ES-I3 (cell line): Measurements from ENCODE around the gene TMEM61.
"Not testable (repeated sequence)": the region's sequence is repeated elsewhere in the genome, so short reads cannot be mapped to it uniquely, and the experiment has no call there.

Experiments used
- H3K36me3 ChIP-seq: 2 replicates; pipeline ENCODE4 v1.6.1; 2013; ENCODE audit warnings: mild to moderate bottlenecking, low read length, control low read depth, moderate library complexity; ENCODE audit not compliant: insufficient read depth
- H3K4me1 ChIP-seq: 2 replicates; pipeline ENCODE4 v1.6.1; 2013; ENCODE audit warnings: mild to moderate bottlenecking, control low read depth, low read length; ENCODE audit not compliant: insufficient read depth
- H3K9ac ChIP-seq: 2 replicates; pipeline ENCODE4 v1.6.1; 2013; ENCODE audit warnings: low read depth, mild to moderate bottlenecking, low read length, moderate library complexity
- H3K9me3 ChIP-seq: 2 replicates; pipeline ENCODE4 v1.6.1; 2013; ENCODE audit warnings: mild to moderate bottlenecking, low read length, moderate library complexity; ENCODE audit not compliant: control insufficient read depth, insufficient read depth

The TMEM61 gene

DNA sequence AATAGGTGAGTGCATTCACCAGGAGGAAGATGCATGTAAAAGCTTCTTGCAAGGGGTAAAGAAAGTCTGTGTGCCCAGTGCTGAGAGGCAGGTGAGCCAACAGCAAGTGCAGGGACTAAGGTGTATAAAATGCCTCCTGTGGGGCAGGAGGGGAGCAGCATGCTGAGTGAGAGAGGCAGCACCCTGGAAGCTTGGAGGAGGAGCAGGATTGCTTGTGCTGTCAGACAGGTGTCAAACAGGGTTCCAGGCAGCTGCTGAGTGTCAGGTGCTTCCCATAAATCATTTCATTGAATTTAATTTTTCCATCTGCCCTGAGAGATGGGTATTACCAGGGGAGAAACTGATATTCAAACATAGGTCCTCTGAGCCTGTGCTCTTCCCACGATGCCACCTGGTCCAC is 32.2 kb downstream of the TMEM61 start:
- H3K4me1 ChIP-seq, result peaks cover 14% of the 10 kb centered on the region
- no peak overlapping the region for H3K9ac ChIP-seq

DNA sequence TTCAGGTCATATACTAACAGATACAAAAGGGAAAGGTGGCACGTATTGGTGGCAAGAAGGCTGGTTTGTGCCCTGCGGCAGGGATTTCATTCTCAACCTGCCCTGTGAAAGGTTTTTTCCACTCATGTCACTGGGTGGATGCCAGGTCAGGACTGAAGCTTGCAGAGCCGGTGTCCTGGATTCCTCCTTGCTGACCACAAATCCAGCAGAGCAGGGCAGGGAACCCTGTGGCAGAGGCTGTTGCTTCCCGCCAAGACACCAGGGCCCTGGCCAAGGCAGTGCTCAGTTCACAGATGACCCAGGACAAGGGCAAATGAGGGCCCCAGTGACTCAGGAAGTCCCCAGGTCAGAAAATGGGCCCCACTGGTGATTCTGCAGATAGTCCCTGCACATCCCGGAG is 34.7 kb downstream of the TMEM61 start:
- Histone ChIP-seq H3K9me3 (no peaks in the 10 kb centered on the region), H3K36me3 (no peaks in the 10 kb centered on the region), H3K4me1 (peaks cover 12% of the 10 kb centered on the region), H3K9ac (no peak overlapping the region)

More for the DNA sequence above, 32.2 kb downstream of the TMEM61 start:
- Histone ChIP-seq H3K9me3 (no peaks in the 10 kb centered on the region), H3K36me3 (no peaks in the 10 kb centered on the region)

DNA sequence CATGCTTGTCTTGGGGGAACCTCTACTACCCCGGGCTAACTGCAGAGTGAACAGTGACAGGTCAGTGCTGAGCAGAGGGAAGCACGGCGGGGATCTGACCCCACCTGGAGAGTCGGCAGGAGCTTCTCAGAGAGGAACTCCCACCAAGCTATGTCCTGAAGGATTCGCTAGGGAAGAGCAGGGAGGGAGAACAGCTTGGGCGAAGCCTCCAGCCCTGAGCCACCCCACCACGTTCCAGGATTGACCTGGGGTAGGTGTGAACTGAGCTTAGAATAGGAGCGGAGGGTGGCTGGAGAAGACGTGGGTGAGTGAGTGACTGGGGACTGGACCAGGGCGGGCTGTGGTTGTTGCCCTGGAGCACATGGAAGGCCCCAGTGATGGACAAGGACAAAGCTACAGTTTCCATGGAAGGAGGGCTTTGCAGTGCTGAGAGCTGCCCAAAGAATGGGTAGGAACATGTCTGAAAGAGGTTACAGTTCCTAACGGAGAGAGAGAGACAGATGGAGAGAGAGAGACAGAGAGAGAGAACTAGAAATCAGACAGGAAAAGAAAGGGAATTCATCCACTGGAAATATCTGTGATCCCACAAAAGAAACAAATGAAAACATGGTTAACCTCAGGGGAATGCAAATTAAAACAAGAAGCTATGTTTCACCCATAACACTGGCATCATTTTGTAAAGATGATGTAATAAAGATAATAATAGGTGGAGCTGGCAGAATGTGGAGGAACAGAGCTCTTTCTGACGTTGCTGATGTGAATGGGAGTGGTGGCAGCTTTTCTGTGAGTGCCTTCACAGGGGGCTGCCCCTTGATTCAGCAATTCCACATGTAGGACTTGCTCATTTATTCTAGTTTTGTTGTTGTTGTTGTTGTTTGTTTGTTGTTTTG is 35.5 kb downstream of the TMEM61 start:
- no peaks in the 10 kb centered on the region for H3K36me3 ChIP-seq
- no peaks in the 10 kb centered on the region for H3K9me3 ChIP-seq
- no peak overlapping the region for H3K9ac ChIP-seq
- H3K4me1 ChIP-seq, result peaks cover 4% of the 10 kb centered on the region; the same call in 1 of the 2 replicates

DNA sequence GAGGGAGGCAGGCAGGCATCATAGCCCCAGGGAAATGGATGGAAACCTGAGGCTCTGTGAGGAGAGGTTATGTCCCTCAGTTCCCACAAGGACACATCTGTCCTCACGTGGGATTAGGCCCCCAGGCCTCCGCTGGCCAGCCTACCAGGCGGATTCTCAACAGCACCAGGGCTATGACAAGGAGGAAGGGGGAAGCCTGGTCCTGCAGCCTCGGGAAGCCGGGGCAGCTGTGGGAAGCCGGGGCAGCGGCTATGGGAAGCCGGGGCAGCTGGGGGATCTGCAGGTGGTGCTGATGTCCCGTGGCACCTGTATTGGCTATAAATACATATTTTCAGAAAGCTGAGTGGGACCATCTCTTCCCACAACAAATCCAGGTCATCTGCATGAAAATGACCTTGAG is 38.0 kb downstream of the TMEM61 start:
- Histone ChIP-seq H3K9ac (no peak overlapping the region), H3K36me3 (no peaks in the 10 kb centered on the region), H3K9me3 (no peaks in the 10 kb centered on the region), H3K4me1 (no peaks in the 10 kb centered on the region; the same call in 1 of the 2 replicates)

DNA sequence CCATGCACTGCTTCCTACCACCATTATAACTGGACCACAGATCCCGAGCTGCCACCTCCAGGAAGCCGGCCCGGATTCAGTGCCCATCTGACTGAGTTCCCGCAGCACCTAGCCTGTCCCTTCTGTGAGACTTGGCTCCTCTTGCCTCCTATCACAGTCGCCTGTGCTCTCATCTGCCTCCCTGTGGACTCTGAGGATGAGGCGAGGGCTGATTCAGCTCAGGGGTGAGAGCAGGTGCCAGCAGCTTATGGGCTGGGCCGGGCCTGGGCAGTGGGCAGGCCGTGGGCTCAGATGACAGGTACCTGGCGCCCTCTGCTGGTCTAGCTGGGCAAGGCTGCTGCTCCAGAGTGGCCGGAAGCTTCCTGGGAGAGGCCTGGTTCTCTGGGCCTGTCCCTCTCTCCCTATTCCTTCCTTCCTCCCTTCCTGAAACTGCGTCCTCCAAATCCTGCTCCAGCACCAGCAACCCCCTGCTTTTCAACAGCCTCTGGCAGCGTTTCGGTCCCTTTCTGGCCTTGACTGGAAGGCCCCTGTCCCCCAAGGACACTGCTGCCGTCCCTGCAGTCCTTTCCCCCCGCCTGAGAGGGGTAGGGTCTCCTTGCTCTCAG is 41.6 kb downstream of the TMEM61 start:
- H3K36me3 ChIP-seq, result no peaks in the 10 kb centered on the region
- H3K9me3 ChIP-seq, result no peaks in the 10 kb centered on the region
- H3K4me1 ChIP-seq, result no peaks in the 10 kb centered on the region; the same call in 1 of the 2 replicates
- H3K9ac ChIP-seq, result no peak overlapping the region

DNA sequence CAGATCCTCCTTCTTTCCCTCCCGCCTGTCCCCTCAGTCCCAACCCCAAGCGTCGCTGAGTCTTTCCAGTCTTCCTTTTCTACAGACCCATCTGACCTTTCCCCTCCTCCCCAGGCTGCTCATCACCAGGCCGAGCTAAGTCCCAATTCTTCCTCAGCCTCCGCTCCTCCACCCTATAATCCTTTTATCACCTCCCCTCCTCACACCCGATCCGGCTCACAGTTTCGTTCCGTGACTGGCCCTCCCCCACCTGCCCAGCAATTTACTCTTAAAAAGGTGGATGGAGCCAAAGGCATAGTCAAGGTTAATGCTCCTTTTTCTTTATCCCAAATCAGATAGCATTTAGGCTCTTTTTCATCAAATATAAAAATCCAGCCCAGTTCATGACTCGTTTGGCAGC is 43.7 kb downstream of the TMEM61 start:
- not testable (repeated sequence) for H3K9me3 ChIP-seq, H3K9ac ChIP-seq, H3K36me3 ChIP-seq, H3K4me1 ChIP-seq

DNA sequence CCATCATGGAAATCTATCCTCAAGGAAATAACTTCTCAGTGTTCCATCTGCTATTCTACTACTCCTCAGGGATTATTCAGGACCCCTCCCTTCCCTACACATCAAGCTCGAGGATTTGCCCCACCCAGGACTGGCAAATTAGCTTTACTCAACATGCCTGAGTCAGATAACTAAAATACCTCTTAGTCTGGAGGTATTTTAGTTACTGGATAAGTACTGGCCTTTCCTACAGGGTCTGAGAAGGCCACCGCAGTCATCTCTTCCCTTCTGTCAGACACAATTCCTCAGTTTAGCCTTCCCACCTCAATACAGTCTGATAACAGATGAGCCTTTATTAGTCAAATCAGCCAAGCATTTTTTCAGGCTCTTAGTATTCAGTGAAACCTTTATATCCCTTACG is 46.3 kb downstream of the TMEM61 start:
- H3K9me3 ChIP-seq, H3K4me1 ChIP-seq, H3K36me3 ChIP-seq, H3K9ac ChIP-seq: not testable (repeated sequence)

DNA sequence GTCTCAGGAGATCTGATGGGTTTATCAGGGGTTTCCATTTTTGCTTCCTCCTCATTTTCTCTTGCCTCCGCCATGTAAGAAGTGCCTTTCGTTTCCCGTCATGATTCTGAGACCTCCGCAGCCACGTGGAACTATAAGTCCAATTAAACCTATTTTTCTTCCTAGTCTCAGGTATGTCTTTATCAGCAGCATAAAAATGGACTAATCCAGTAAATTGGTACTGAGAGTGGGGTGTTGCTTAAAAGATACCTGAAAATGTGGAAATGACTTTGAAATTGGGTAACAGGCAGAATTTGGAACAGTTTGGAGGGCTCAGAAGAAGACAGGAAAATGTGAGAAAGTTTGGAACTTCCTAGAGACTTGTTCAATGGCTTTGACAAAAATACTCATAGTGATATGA is 50.7 kb downstream of the TMEM61 start:
- H3K9me3 ChIP-seq, H3K4me1 ChIP-seq, H3K36me3 ChIP-seq, H3K9ac ChIP-seq: not testable (repeated sequence)

DNA sequence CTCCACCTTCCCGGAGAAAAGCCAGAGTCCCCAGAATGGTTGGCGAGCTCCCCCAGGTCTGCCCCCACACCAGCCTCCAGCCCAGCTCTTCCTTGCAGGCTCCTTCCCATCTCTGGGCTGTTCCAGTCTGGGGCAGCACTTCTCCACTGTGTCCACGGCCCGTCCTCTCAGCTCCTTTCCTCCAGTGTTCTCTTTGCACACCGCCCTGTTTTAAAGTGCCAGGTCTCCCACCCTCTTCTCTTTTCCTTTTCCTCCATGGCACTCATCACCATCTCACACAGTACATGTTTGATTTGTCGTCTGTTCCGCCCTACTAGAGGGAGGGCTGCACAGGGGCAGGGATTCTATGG is 52.8 kb downstream of the TMEM61 start:
- Histone ChIP-seq H3K36me3 (no peaks in the 10 kb centered on the region), H3K4me1 (no peaks in the 10 kb centered on the region), H3K9me3 (peaks cover 7% of the 10 kb centered on the region), H3K9ac (no peak overlapping the region)

DNA sequence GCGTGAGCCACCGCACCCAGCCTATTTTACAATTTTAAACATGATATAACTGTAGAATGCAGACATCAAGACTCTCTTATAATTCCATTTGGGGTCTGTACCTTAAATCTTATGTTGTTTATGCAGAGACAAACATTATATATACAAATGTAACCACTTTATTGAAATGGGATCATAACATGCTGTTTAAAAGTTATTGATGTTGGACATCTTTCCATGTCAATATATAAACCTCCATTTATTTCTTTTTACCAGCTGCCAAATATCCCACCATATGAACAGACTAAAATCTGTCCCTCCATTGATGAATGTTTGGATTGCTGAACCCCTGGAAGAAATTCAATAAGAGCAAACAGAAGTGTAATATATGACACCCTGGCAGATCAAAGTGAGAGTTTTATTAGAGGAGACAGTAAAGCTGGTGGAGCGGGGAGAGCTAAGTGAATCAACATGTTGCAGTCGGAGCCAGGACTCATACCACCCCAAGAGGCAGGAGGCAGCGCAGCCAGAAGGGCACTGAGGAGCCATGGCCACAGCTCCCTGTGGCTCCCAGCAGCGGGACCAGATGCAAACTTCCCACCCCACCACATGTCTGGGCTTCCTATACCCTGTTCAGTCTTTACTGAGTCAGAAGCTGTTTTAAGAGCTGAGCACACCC is 54.2 kb downstream of the TMEM61 start:
- no peaks in the 10 kb centered on the region for H3K4me1 ChIP-seq
- peaks cover 7% of the 10 kb centered on the region for H3K9me3 ChIP-seq
- H3K36me3 ChIP-seq, result no peaks in the 10 kb centered on the region
- no peak overlapping the region for H3K9ac ChIP-seq

DNA sequence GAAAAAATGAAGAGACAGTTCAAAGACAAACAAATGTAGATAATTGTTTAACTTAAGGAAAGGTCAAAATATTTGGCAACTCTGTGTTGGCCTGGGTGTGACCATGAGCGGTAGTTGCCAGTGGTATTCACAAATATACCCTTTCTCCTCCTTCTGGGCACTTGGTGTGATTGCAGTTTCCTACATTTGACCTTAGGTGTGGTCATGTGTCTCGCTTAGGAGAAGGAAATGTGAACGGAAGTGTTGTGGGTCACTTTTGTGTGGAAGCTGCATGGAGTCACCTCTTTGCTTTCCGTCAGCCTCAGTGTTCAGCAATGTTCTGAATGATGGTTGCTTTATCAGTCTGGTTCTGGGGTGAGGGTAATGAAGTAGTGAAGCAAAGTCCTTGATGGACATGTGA is 55.5 kb downstream of the TMEM61 start:
- H3K4me1 ChIP-seq, result no peaks in the 10 kb centered on the region
- no peaks in the 10 kb centered on the region for H3K36me3 ChIP-seq
- H3K9ac ChIP-seq, result no peak overlapping the region
- H3K9me3 ChIP-seq, result peaks cover 3% of the 10 kb centered on the region

DNA sequence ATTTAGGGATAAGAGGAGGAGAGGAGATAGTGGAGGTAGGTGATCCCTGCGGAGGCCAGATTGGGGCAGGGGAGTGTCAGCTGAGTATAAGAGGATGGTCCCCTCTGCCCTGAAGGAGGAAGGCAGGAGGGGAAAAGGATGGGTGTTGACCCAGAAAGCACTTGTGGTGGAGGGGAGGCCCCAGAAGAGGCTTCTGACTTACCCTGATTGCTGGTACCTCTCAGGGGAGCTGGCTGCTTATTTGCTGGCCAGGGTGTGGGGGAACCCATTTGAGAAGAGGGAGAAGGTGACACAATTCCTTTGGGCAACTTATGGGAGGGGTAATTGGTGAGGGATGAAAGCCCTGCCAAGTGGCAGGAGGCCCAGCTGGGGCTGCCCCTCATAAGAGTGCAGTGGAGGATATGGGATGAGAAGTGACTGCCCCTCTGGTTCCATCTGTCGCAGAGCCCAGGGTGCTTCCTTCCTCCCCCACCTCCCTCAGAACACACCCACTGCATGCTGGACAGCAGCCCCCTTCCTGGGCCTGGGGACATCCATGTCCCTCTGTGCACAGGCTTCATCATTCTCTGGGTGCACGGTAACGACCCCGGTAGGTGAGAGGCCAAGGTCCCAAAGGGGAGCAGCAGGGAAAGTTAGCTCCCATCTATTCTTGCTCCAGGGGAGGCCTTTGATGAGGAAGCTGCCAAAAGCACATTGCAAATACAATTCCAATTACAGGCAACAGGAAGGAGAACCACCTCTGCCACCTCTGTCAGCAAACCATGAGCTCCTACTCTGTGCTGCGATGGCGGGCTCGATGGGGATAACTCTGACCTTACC is 57.5 kb downstream of the TMEM61 start:
- Histone ChIP-seq H3K4me1 (peaks cover 6% of the 10 kb centered on the region; the same call in 1 of the 2 replicates), H3K9me3 (no peaks in the 10 kb centered on the region), H3K36me3 (no peaks in the 10 kb centered on the region), H3K9ac (no peak overlapping the region)

DNA sequence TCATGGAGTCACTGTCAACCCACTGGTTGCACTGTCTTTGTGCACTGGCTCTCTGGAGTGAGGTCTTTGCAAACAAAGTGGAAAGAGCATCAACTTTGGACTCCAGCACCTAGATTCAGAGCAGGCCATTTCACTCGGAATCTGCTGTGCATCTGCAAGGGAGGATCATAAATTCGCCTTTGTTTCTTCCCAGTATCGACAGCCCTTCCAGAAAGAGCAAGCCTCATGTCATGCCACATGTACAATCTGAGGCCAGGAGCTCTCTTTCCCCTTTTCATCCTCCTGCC is 58.1 kb downstream of the TMEM61 start:
- H3K9me3 ChIP-seq, result no peaks in the 10 kb centered on the region
- no peak overlapping the region for H3K9ac ChIP-seq
- peaks cover 6% of the 10 kb centered on the region; the same call in 1 of the 2 replicates for H3K4me1 ChIP-seq
- no peaks in the 10 kb centered on the region for H3K36me3 ChIP-seq

DNA sequence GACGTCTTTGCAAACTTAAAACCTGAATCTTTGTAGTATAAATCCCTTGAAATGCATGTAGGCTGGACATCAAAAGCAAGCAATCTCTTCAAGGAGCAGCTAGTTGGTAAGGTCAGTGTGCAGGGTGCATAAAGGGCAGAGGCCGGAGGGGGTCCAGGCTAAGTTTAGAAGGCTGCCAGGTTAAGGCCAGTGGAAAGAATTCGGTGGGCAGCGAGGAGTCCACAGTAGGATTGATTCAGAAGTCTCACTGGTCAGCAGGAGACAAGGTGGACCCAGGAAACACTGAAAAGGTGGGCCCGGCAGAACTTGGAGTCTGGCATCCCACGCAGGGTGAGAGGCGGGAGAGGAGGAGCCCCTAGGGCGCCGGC is 58.5 kb downstream of the TMEM61 start:
- Histone ChIP-seq H3K4me1 (peaks cover 6% of the 10 kb centered on the region; the same call in 1 of the 2 replicates), H3K9ac (peak overlapping the region; percentile 57; the same call in 1 of the 2 replicates)

More for the DNA sequence above, 58.5 kb downstream of the TMEM61 start:
- Histone ChIP-seq H3K9me3 (no peaks in the 10 kb centered on the region), H3K36me3 (no peaks in the 10 kb centered on the region)
